Measurements from ENCODE around the gene PLB1.

GRCh38 chr2:28451793-28452533 lies 43.9 kb upstream of the PLB1 start:
- TF ChIP-seq ESRRA (IDR thresholded peaks at IDR 0.05; ENCODE audit: borderline replicate concordance, low read length) (no peak), CTCF (IDR thresholded peaks at IDR 0.05) (no peak), NFE2L2 (conservative IDR thresholded peaks at IDR 0.05; ENCODE audit: low read length) (no peak), EP300 (IDR thresholded peaks at IDR 0.05) (no peak), CEBPB (IDR thresholded peaks at IDR 0.05) (no peak), RAD21 (conservative IDR thresholded peaks at IDR 0.05 in 1 of 2, IDR thresholded peaks at IDR 0.05 in 1 of 2) (no peak), RFX5 (IDR thresholded peaks at IDR 0.05) (no peak), EHF (CRISPR knock-in tag; IDR thresholded peaks at IDR 0.05) (no peak), JUN (IDR thresholded peaks at IDR 0.05) (no peak), BHLHE40 (IDR thresholded peaks at IDR 0.05; ENCODE audit: low read depth, low read length) (no peak), HOXA7 (CRISPR knock-in tag; IDR thresholded peaks at IDR 0.05) (no peak)

Data from A549 (cell line).